ENCODE results near the gene GARIN3.

DNA sequence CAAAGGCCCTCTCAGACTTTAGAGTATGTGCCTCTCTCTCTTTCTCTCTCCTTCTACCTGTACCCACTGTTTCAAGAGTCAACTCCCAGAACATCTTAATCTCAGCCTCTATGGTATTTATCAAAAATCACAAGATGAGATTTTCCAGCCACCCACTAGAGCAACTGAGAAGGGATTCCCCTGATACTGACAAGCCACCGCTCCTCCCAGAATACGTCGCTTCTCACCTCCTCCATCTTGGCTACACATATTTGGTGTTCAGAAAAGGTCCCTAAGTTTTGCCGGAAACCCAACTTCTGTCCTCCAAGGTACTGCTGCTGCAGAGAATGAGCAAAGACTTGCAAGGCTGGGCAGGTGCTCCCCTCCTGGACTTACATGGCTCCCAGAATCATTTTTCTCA lies 6.1 kb downstream of the GARIN3 start:
- TF ChIP-seq, protein P1, sequence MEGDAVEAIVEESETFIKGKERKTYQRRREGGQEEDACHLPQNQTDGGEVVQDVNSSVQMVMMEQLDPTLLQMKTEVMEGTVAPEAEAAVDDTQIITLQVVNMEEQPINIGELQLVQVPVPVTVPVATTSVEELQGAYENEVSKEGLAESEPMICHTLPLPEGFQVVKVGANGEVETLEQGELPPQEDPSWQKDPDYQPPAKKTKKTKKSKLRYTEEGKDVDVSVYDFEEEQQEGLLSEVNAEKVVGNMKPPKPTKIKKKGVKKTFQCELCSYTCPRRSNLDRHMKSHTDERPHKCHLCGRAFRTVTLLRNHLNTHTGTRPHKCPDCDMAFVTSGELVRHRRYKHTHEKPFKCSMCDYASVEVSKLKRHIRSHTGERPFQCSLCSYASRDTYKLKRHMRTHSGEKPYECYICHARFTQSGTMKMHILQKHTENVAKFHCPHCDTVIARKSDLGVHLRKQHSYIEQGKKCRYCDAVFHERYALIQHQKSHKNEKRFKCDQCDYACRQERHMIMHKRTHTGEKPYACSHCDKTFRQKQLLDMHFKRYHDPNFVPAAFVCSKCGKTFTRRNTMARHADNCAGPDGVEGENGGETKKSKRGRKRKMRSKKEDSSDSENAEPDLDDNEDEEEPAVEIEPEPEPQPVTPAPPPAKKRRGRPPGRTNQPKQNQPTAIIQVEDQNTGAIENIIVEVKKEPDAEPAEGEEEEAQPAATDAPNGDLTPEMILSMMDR (IDR thresholded peaks at IDR 0.05), result no peak
- no peak for TF ChIP-seq POLR2A (IDR thresholded peaks at IDR 0.05)
